Astrocyte of the spinal cord (primary cell): ENCODE measurements around the gene VSTM2B.

Experiments
- DNase-seq: peaks from one replicate; pipeline ENCODE4 v3.0.0; 2011; ENCODE audit warnings: low read depth, low spot score
- H3K4me3 ChIP-seq: 2 replicates; pipeline ENCODE4 v1.5.1; 2011; ENCODE audit warnings: low read depth, mild to moderate bottlenecking, low read length, moderate library complexity
- in situ Hi-C: cut with HindIII; loops from 2 replicates; pipeline ENCODE4 v1.10.0; 2017; ENCODE audit warnings: low sequenced_read_pairs
- TF ChIP-seq, protein P1 (sequence below): IDR thresholded peaks from 2 replicates; pipeline ENCODE4 v1.5.1; 2012; ENCODE audit warnings: low read depth, mild to moderate bottlenecking, low read length, inconsistent platforms

VSTM2B gene

DNA sequence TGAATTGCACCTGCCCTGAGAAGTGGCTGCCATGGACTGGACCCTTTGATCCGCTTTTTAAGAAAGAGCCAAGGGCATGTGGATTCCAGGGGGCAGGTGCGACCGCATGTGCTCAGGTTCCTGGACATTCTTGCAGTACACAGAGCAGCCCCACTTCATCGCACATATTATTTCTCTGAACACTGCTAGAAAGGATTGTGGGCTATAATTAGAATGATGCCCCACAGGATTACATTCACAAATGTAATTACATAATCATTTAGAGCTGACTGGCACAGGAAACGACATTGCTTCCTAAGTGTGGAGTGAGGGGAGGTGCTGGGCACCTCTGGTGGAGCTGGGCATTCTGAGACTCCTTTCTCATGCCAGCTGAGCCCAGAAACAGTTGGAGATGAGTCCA, 37.5 kb upstream of the VSTM2B start:
- no peak overlapping the region for H3K4me3 ChIP-seq
- TF ChIP-seq, protein P1, sequence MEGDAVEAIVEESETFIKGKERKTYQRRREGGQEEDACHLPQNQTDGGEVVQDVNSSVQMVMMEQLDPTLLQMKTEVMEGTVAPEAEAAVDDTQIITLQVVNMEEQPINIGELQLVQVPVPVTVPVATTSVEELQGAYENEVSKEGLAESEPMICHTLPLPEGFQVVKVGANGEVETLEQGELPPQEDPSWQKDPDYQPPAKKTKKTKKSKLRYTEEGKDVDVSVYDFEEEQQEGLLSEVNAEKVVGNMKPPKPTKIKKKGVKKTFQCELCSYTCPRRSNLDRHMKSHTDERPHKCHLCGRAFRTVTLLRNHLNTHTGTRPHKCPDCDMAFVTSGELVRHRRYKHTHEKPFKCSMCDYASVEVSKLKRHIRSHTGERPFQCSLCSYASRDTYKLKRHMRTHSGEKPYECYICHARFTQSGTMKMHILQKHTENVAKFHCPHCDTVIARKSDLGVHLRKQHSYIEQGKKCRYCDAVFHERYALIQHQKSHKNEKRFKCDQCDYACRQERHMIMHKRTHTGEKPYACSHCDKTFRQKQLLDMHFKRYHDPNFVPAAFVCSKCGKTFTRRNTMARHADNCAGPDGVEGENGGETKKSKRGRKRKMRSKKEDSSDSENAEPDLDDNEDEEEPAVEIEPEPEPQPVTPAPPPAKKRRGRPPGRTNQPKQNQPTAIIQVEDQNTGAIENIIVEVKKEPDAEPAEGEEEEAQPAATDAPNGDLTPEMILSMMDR = no peak
- no peak for DNase-seq
- in situ Hi-C loops = no loop called here

DNA sequence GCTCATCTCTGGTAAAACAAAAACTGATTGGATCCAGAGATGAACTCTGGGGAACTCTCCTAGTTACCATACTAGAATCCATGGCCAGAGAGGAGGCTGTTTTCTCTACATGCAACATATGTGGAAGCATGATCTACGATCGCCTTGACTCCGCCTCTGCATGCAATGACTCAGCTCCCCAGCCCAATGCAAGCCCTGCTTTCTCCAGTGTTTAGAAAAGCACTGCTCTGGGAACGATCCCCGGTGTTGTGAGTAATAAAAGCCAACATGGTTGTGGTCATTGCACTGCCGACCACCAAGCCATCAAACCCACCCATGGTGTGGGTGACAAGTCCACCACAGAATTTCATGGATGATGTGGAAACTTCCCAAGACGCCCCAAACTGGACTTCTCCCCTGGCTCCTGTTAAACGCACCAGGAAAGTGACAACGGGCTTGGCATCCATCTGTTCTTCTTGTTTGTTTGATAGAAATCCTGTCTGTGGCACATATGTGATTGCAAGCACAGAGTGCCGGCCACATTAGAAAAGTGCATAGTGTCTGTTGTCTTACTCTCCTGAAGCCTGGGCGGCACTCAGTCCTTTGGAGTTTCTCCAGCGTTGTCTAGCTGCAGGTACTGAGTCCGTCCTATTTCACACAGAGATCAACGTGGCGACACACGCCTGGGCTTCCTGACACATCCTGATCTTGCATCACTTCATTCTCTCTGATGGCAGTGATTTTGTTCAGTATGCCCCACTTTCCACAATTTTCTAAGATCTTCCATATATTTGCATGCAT, 36.4 kb upstream of the VSTM2B start:
- TF ChIP-seq, protein P1 = no peak
- in situ Hi-C loops = no loop called here
- no peak overlapping the region for H3K4me3 ChIP-seq
- DNase-seq = no peak

DNA sequence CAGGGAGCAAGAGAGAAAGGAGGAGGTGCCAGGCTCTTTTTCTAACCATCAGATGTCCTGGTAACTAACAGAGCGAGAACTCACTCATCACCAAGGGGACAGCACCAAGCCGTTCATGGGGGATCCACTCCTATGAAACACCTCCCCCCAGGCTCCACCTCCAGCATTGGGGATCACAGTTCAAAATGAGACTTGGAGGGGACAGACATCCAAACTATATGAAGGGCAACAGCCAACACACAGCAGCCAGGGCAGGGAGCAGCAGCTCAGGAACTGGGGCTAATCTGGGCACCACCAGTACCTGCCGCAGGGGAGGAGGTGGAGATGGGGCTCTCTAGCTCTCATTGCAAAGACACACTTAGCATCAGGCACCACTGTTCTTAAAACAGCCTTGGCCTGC, 34.3 kb upstream of the VSTM2B start:
- in situ Hi-C loops = no loop called here
- TF ChIP-seq, protein P1 = no peak
- H3K4me3 ChIP-seq = no peak overlapping the region
- DNase-seq = no peak

DNA sequence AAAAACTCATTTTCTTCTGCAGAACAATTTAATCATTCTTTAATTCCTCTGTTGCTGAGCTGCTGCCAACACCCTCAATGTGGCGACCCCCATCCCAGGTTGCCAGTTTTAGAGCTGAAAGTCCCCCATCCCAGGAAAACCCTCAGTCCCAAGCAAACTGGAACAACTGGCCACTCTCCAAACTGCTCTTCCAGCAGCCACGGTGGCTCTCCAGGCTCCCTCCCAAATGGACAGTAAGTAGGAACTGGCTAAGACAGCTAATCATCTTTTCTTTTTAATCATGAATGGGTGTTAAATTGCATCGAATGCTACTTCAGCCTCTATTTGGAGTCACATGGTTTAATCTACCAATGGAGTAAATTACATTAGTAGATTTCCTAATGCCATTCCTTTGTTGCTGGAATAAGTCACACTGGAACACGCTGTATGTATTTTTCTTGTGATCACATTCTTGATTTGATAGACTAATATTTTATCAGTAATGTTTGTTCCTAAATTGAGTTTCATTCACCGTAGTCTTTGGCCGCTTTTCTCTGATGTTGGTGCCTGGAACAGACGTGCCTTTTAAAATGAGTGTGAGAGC, 33.7 kb upstream of the VSTM2B start:
- no peak for DNase-seq
- in situ Hi-C loops = no loop called here
- TF ChIP-seq, protein P1 = no peak
- no peak overlapping the region for H3K4me3 ChIP-seq

DNA sequence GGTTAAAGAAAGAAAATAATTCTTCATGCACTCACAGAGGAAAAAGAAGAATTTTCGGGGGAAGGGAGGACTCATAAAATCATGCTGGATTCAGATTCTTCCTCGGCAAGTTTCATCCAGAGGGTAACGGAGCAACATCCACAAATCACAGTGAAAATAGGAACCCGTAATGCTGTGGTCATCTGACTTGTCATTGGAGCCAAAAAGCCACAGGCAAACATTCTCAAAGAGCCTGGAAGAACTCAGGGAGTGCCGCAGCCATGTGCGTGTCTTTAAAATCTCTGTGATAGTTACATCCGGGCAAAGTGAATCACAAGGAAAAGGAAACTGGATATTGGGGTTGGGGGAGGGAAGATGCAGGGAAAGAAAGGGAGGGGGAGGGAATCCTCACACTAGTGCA, 33.0 kb upstream of the VSTM2B start:
- H3K4me3 ChIP-seq = no peak overlapping the region
- TF ChIP-seq, protein P1 = no peak
- DNase-seq = no peak
- in situ Hi-C loops = no loop called here

DNA sequence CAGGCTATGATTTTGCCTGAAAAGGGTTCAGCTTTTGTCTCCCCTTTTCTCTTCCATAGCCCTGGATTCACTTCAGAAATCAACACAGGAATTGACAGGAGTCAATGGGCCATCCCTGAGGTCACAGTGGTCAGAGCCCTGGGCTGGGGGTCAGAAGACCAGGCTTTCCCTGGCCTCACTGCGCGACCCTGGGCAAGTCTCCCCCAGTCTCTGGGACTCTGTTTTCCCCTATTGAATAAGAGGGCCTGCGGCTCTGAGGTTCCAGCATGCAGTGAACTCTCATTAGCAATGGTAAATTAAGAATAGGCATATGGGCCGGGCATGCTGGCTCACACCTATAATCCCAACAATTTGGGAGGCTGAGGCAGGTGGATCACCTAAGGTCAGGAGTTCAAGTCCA, 30.7 kb upstream of the VSTM2B start:
- in situ Hi-C loops = no loop called here
- H3K4me3 ChIP-seq = no peak overlapping the region
- TF ChIP-seq, protein P1 = no peak
- DNase-seq = no peak
